ENCODE measurements around the gene KCNT2. TPM values are rescaled to one million over a fixed set of nuclear protein-coding genes. Genes with fewer than 3 reads are reported as not detected.

KCNT2 gene
- total RNA-seq, 4 donors from 2014 or later, result 0.18 to 3.3 (median 2.0) TPM

- no peaks in the 10 kb centered on the region for H3K36me3 ChIP-seq
- no peak overlapping the region for H3K4me3 ChIP-seq
- no peaks in the 10 kb centered on the region for H3K4me1 ChIP-seq
- TF ChIP-seq CTCF (IDR thresholded peaks at IDR 0.05), result no peak
- no peak for TF ChIP-seq POLR2A (IDR thresholded peaks at IDR 0.05)
- H3K9me3 ChIP-seq, result no peaks in the 10 kb centered on the region
- no peak overlapping the region for H3K27ac ChIP-seq
- DNase-seq, result no peak
- no peaks in the 10 kb centered on the region for H3K27me3 ChIP-seq
Measured at GRCh38 chr1:196433000-196433399, 175.2 kb downstream of the KCNT2 start.

- Histone ChIP-seq H3K9me3 (no peaks in the 10 kb centered on the region), H3K36me3 (no peaks in the 10 kb centered on the region), H3K4me3 (no peak overlapping the region), H3K27me3 (no peaks in the 10 kb centered on the region), H3K4me1 (no peaks in the 10 kb centered on the region), H3K27ac (no peak overlapping the region)
- TF ChIP-seq POLR2A (IDR thresholded peaks at IDR 0.05) (no peak), CTCF (IDR thresholded peaks at IDR 0.05) (no peak)
- DNase-seq, result no peak
Measured at GRCh38 chr1:196427976-196428734, 180.1 kb downstream of the KCNT2 start.

GRCh38 chr1:196425513-196425912 lies 182.7 kb downstream of the KCNT2 start:
- no peaks in the 10 kb centered on the region for H3K9me3 ChIP-seq
- no peaks in the 10 kb centered on the region for H3K27me3 ChIP-seq
- H3K27ac ChIP-seq, result no peak overlapping the region
- TF ChIP-seq POLR2A (IDR thresholded peaks at IDR 0.05) (no peak), CTCF (IDR thresholded peaks at IDR 0.05) (no peak)
- no peaks in the 10 kb centered on the region for H3K36me3 ChIP-seq
- no peak for DNase-seq
- no peaks in the 10 kb centered on the region for H3K4me1 ChIP-seq
- no peak overlapping the region for H3K4me3 ChIP-seq

- TF ChIP-seq POLR2A (IDR thresholded peaks at IDR 0.05) (no peak), CTCF (IDR thresholded peaks at IDR 0.05) (no peak)
- H3K9me3 ChIP-seq, result no peaks in the 10 kb centered on the region
- H3K4me3 ChIP-seq, result no peak overlapping the region
- H3K27ac ChIP-seq, result peak overlapping the region in 1 of 4 donors; percentile 25
- H3K36me3 ChIP-seq, result no peaks in the 10 kb centered on the region
- H3K4me1 ChIP-seq, result no peaks in the 10 kb centered on the region
- no peaks in the 10 kb centered on the region for H3K27me3 ChIP-seq
- no peak for DNase-seq
Measured at GRCh38 chr1:196423612-196424011, 184.6 kb downstream of the KCNT2 start.

GRCh38 chr1:196418772-196419171 lies 189.5 kb downstream of the KCNT2 start:
- H3K27me3 ChIP-seq, result no peaks in the 10 kb centered on the region
- H3K4me3 ChIP-seq, result no peak overlapping the region
- TF ChIP-seq POLR2A (IDR thresholded peaks at IDR 0.05), result no peak
- no peak for TF ChIP-seq CTCF (IDR thresholded peaks at IDR 0.05)
- no peak for DNase-seq
- H3K27ac ChIP-seq, result no peak overlapping the region
- no peaks in the 10 kb centered on the region for H3K4me1 ChIP-seq
- H3K9me3 ChIP-seq, result no peaks in the 10 kb centered on the region
- H3K36me3 ChIP-seq, result no peaks in the 10 kb centered on the region

All from Peyer's patch (tissue), 4 donors.